ENCODE measurements around the gene RPS29.

DNA sequence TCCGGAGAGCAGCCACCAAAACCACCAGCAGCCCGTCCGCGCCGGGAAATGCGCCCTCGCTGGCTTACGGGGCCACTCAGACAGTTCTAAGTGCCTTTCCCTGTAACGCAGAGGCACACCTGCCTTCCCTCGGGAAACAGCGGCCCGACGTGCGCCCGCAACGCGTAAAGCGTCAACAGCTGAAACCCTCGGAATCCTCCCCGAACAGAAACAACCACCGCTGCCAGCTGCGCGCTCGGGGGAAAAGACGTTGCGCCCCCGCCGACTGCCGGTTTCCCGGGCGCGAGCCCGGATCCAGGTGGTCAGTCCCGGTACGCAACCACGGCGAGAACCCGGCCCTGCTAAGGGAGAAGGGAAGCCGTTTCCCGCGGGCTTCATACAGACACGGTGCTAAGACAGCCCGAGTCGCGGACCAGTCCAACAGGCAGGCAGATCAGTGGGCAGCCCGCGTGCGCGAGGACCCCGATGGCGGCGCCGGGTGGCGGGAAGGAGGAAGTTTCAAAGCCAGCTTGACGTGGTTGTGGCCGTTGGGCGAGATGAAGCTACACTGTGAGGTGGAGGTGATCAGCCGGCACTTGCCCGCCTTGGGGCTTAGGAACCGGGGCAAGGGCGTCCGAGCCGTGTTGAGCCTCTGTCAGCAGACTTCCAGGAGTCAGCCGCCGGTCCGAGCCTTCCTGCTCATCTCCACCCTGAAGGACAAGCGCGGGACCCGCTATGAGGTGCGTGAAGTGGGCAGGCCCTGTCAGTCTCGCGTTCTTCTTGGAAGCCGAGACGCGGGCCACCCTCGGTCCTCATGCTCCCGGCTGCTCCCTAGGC, 12.5 kb upstream of the RPS29 start, which contains the start of gene LRR1:
- TF ChIP-seq CTCF (IDR thresholded peaks at IDR 0.05; ENCODE audit: poor library complexity, severe bottlenecking) (peak; percentile 35), RAD21 (conservative IDR thresholded peaks at IDR 0.05) (peak; percentile 42), TAF1 (IDR thresholded peaks at IDR 0.05; ENCODE audit: low read depth) (peak; percentile 37), POLR2AphosphoS5 (IDR thresholded peaks at IDR 0.05) (peak; percentile 64), MXI1 (conservative IDR thresholded peaks at IDR 0.05; ENCODE audit: poor library complexity, severe bottlenecking) (peak; percentile 92), EP300 (conservative IDR thresholded peaks at IDR 0.05; ENCODE audit: poor library complexity, severe bottlenecking) (peak; percentile 72)
